Right cardiac atrium (tissue), 5 donors: ENCODE data around the gene NTRK2. TPM values are rescaled to one million over a fixed set of nuclear protein-coding genes. Genes with fewer than 3 reads are reported as not detected.

Experiments used
- ATAC-seq, 2 donors: fragments of 200-7000 bp; cut with Tn5 transposase; one replicate each; pipeline versions ENCODE4 v1.8.0 to v1.9.1; 2020; ENCODE audit warnings: moderate library complexity in 2 of 2, mild to moderate bottlenecking in 1 of 2
- DNase-seq, 3 donors: peaks; one replicate each; pipeline ENCODE4 v3.0.0-alpha.2; 2020
- H3K27ac ChIP-seq: one replicate; pipeline ENCODE4 v1.5.1; 2013; ENCODE audit warnings: mild to moderate bottlenecking, low read length, control low read depth, moderate library complexity
- H3K27me3 ChIP-seq: one replicate; pipeline ENCODE4 v1.6.1; 2013; ENCODE audit not compliant: control insufficient read depth, insufficient read depth
- H3K4me1 ChIP-seq: one replicate; pipeline ENCODE4 v1.6.1; 2013; ENCODE audit warnings: low read length; ENCODE audit not compliant: control insufficient read depth, insufficient read depth
- H3K4me3 ChIP-seq: one replicate; pipeline ENCODE4 v1.5.1; 2013; ENCODE audit warnings: low read length, control low read depth
- H3K9me3 ChIP-seq: one replicate; pipeline ENCODE4 v1.6.1; 2013; ENCODE audit warnings: low read length; ENCODE audit not compliant: control insufficient read depth
- WGBS: extraction: QIAGEN DNeasy Blood & Tissue Kit; methylation state at CpG from one replicate; pipeline ENCODE4 v1.1.7; 2013; 5-methylcytosine and 5-hydroxymethylcytosine counted together
- intact Hi-C, 4 donors: fragments of 100-400 bp; cut with DNase I; formaldehyde crosslinking; loops; one replicate each; pipeline versions ENCODE4 v1.11.0 to v1.14.0; 2022 to 2023
- polyA plus RNA-seq: library from polyadenylated mRNA; stranded (reverse); fragments of 200-250 nt; gene quantifications from one replicate; pipeline ENCODE4 v1.2.3, GENCODE V29; 2013
- total RNA-seq, 4 donors: library from RNA; stranded (reverse); fragmentation: NEBNext Ultra II Directional; extraction: Animal tissue kit (Norgen Biotek cat#: 25700); gene quantifications; one replicate each; pipeline ENCODE4 v1.2.1, GENCODE V29; 2021
- donor health status: healthy with polysubstance abuse.
- donor health status: DM: no; HTN: yes; CAD: no.
- donor health status: DM: no; HTN: no; CAD: no.
- donor health status: DM: no; HTN: yes; CAD: no; lungs with severe emphysema.
- donor health status: DM: yes; HTN: yes; CAD: no.

NTRK2 gene
- total and polyA plus RNA-seq, 5 donors, result 9.6 to 55.3 (median 34.7) TPM

GRCh38 chr9:84659773-84660172 is 9.8 kb upstream of the NTRK2 start:
- 84% methylated on average over 1 of the region's 1 CpG for WGBS
- H3K27me3 ChIP-seq, result no peaks in the 10 kb centered on the region
- ATAC-seq (no peak), DNase-seq (no peak)
- no peaks in the 10 kb centered on the region for H3K4me1 ChIP-seq
- H3K9me3 ChIP-seq, result no peaks in the 10 kb centered on the region
- no peak overlapping the region for H3K4me3 ChIP-seq
- no peak overlapping the region for H3K27ac ChIP-seq
- intact Hi-C loops, result loop anchor here in 1 of 4 donors (10.0 kb wide), 3 partner anchors 255 to 485 kb away; no protein-coding TSS in a partner anchor

GRCh38 chr9:84667571-84668195 is 1.8 kb upstream of the NTRK2 start:
- peak; percentile 23 to 47 (median 41) for DNase-seq
- Histone ChIP-seq H3K9me3 (no peaks in the 10 kb centered on the region), H3K27me3 (no peaks in the 10 kb centered on the region), H3K27ac (no peak overlapping the region), H3K4me1 (no peaks in the 10 kb centered on the region), H3K4me3 (peak overlapping the region; percentile 55)
- intact Hi-C loops, result loop anchor here in 2 of 4 donors (5.0 to 10.0 kb wide), 4 partner anchors 263 to 595 kb away; no protein-coding TSS in a partner anchor
- 5% methylated on average over 27 of the region's 27 CpGs for WGBS
- no peak for ATAC-seq

DNA sequence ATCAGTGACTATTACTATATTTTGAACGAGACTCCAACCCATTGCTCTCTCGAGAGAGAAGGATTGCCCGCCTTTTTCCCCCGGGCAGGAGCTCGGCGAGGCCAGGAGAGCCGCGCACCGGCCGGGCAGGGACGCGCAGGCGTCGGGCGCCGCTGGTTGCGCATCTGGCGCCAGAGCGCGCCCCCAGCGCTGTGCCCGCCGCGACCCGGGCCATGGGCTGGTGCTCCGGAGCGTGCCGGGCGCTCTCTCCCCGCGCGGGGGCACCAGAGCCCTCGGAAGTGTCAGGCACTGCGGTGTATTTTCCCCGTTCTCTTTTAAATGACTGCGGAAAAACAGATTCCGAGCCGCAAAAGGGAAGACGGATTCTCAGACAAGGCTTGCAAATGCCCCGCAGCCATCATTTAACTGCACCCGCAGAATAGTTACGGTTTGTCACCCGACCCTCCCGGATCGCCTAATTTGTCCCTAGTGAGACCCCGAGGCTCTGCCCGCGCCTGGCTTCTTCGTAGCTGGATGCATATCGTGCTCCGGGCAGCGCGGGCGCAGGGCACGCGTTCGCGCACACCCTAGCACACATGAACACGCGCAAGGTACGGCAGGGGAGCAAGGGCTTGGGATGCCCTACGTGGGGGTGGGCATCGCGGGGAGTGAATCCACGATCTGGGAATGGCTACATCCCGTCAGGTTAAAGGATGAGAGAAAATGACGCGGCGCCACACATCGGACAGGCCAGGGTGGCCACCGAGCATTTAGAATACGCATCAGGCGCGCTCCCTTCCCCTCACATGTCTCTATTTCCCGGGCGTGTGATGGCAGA is 1.1 kb upstream of the NTRK2 start:
- under 1% methylated on average over 76 of the region's 76 CpGs for WGBS
- Histone ChIP-seq H3K9me3 (no peaks in the 10 kb centered on the region), H3K4me1 (no peaks in the 10 kb centered on the region), H3K27ac (no peak overlapping the region), H3K27me3 (no peaks in the 10 kb centered on the region), H3K4me3 (peak overlapping the region; percentile 55)
- DNase-seq, result peak; percentile 79 to 93 (median 92)
- intact Hi-C loops, result loop anchor here in 2 of 4 donors (5.0 to 10.0 kb wide), 4 partner anchors 264 to 594 kb away; no protein-coding TSS in a partner anchor
- ATAC-seq, result peak; percentile 88 to 89

- Histone ChIP-seq H3K4me3 (peak overlapping the region; percentile 55), H3K27ac (no peak overlapping the region), H3K4me1 (no peaks in the 10 kb centered on the region), H3K9me3 (no peaks in the 10 kb centered on the region), H3K27me3 (no peaks in the 10 kb centered on the region)
- under 1% methylated on average over 7 of the region's 7 CpGs for WGBS
- intact Hi-C loops, result loop anchor here in 2 of 4 donors (5.0 to 10.0 kb wide), 4 partner anchors 264 to 593 kb away; no protein-coding TSS in a partner anchor
- no peak for ATAC-seq
- DNase-seq, result no peak
Observed at GRCh38 chr9:84669013-84669287, 579 bp upstream of the NTRK2 start.

GRCh38 chr9:84670138-84671041 is 861 bp downstream of the NTRK2 start:
- intact Hi-C loops, result no loop called here
- no peaks in the 10 kb centered on the region for H3K27me3 ChIP-seq

DNA sequence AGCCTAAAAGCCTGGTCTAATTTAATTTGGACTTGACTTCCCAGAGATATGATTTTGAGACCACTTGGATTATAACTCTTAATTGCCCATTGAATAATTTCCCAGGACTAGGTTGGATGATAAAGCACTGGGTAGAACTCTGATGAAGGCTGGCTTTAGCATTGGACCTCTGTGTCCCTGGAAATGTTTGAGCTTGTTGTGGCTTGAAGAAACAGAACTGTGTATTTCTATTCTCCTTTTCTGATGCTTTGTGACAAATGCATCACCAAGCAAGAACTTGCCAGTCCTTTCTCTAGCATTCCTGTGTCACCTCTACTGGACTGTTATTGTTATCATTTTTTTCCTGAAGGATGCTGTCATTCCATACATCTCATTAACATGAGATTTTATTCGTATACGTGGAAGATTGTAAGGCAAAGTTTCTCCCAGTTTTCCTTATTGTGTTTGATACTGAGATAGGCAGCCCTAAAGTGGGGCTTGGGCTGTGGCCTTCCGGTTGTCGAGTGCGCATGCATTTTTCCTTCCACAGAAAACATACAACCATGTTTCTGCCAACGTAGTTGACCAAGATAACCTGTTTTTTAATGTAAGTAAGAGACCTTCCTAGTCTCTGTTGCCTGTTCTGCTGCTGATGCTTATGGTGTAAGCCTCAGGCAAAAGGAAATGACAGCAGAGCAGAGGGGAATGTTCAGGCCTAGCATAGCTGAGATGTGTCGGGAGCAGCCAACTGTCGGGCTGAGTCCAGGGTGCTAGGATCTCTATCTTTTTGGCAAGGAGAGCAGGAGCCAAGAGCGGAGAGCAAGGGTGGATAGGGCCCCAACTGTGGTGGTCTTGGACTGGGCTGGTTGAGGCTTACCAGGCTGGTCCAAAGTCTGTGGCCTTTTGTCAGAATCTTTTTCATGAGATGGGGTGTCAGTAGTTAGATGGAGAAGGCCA is 2.3 kb downstream of the NTRK2 start:
- 66% methylated on average over 9 of the region's 9 CpGs for WGBS
- H3K27ac ChIP-seq, result peak overlapping the region; percentile 38
- ATAC-seq (peak; percentile 4 to 7), DNase-seq (peak in 2 of 3 donors; percentile 17 to 56)
- intact Hi-C loops, result no loop called here
- H3K9me3 ChIP-seq, result no peaks in the 10 kb centered on the region
- H3K4me3 ChIP-seq, result peak overlapping the region; percentile 55
- no peaks in the 10 kb centered on the region for H3K27me3 ChIP-seq
- no peaks in the 10 kb centered on the region for H3K4me1 ChIP-seq

More at GRCh38 chr9:84670138-84671041, 861 bp downstream of the NTRK2 start:
- Histone ChIP-seq H3K9me3 (no peaks in the 10 kb centered on the region), H3K4me1 (no peaks in the 10 kb centered on the region), H3K4me3 (peak overlapping the region; percentile 55), H3K27ac (peak overlapping the region; percentile 51)
- peak; percentile 56 to 80 (median 75) for DNase-seq
- 6% methylated on average over 67 of the region's 67 CpGs for WGBS
- ATAC-seq, result peak; percentile 61 to 65

GRCh38 chr9:84673806-84674205 is 4.3 kb downstream of the NTRK2 start:
- Histone ChIP-seq H3K27ac (no peak overlapping the region), H3K4me1 (no peaks in the 10 kb centered on the region)
- DNase-seq, result no peak

GRCh38 chr9:84677080-84677479 is 7.6 kb downstream of the NTRK2 start:
- intact Hi-C loops, result no loop called here

More at GRCh38 chr9:84673806-84674205, 4.3 kb downstream of the NTRK2 start:
- H3K4me3 ChIP-seq, result no peak overlapping the region
- H3K9me3 ChIP-seq, result no peaks in the 10 kb centered on the region
- 49% methylated on average over 4 of the region's 4 CpGs for WGBS
- intact Hi-C loops, result no loop called here
- no peaks in the 10 kb centered on the region for H3K27me3 ChIP-seq
- ATAC-seq, result no peak

DNA sequence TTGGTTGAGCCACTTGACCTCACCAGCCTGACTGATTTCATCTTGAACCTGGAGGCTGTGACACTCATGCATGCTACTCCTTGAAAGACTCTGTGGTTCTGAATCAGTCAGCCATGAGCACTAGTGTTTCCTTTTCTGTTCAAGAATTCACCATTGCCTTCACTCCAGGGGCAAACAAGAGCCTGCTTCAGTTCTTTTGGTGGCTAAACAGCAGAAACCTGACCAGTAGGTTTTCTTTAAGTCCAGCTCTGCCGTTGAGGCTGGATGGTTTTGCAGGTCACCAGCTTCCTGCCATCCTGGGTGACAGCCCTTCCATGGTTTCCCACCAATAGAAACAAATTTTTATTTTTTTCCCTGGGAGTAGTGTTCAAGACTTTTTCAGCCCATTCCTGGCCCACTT is 10.0 kb downstream of the NTRK2 start:
- intact Hi-C loops, result no loop called here
- DNase-seq, result no peak
- no peak overlapping the region for H3K27ac ChIP-seq
- no peaks in the 10 kb centered on the region for H3K4me1 ChIP-seq
- ATAC-seq, result no peak
- H3K27me3 ChIP-seq, result no peaks in the 10 kb centered on the region
- 87% methylated on average over 1 of the region's 1 CpG for WGBS
- H3K4me3 ChIP-seq, result no peak overlapping the region
- no peaks in the 10 kb centered on the region for H3K9me3 ChIP-seq

More at GRCh38 chr9:84677080-84677479, 7.6 kb downstream of the NTRK2 start:
- DNase-seq, result no peak
- Histone ChIP-seq H3K4me3 (no peak overlapping the region), H3K4me1 (no peaks in the 10 kb centered on the region), H3K27me3 (no peaks in the 10 kb centered on the region), H3K27ac (no peak overlapping the region), H3K9me3 (no peaks in the 10 kb centered on the region)
- no peak for ATAC-seq
- WGBS, result 78% methylated on average over 5 of the region's 5 CpGs
